GM19395 (cell line): Measurements from ENCODE around the gene EMP1.

Source experiments
- ATAC-seq: cut with Tn5 transposase; IDR thresholded peaks from one replicate; pipeline ENCODE4 v1.9.1; 2021; ENCODE audit warnings: mild to moderate bottlenecking, moderate library complexity; ENCODE audit not compliant: unreplicated experiment

The EMP1 gene, protein sequence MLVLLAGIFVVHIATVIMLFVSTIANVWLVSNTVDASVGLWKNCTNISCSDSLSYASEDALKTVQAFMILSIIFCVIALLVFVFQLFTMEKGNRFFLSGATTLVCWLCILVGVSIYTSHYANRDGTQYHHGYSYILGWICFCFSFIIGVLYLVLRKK

DNA sequence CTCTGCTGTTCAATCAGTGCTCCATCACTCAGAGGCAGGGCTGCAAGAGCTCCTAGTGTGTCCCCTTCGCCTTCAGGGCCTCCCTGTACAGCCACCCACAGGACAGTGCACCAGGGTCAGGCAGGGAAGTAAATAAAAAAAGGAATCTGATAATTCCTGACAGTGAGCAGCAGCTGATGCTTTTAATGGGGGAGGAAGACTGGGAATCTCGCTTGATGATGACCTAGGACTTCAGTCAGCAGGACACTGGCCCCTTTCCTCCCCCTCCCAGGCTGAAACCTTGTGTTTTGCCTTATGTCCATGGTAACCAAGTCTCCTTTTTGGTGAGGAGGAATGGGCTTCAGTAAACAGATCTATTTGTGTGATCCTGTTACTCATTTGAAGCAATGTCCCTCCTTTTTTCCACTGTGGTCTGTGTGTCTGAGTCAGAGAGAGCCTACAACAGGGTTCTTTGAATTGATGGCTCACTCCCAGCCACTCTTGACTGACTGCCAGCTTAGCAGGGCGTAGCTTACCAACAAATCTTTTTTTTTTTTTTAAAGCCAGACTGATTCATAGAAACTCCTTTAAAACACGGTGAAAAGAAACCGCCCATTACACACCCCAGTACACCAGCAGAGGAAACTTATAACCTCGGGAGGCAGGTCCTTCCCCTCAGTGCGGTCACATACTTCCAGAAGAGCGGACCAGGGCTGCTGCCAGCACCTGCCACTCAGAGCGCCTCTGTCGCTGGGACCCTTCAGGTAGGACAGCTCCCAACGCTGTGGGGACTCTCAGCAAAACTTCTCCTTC, at the start of gene EMP1:
EMP1 (plus strand) TSS at position 597 of the 792 bp plus-strand sequence. CDS start 14,785 bp downstream, outside the sequence.
- ATAC-seq = peak; percentile 87

DNA sequence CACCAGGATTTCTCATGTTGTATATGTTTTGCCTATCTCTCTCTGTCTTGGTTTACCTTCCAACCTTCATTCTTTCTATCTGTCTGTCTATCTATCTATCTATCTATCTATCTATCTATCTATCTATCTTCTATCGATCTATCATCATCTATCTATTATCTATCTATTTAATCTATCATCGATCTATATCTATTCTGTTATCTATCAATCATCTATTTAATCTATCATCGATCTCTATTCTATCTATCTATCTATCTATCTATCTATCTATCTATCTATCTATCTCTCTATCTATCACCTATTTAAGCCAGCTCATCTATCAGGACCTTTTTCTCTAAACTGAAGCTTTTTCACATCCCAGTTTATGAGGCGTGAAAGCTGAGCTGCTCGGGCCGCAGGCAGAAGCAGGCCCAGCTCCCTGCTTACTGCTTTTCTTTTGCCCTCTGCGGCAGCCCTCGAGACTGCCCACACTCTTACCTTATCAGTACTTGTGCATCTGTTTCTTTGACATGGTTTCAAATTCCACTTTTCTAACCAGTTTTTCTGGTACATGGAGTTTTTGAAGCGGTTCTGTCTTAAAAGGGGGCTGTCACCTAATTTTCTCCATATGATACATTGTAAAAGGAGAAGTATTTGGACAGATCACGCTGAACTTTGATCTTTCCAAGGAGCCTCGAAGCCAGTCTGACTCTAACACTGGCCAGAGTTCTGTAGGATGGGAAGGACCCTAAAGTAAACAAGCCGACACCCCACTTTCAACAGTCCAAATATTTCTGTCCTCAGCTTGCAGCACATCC, 48.6 kb upstream of the EMP1 start:
- ATAC-seq = no peak

DNA sequence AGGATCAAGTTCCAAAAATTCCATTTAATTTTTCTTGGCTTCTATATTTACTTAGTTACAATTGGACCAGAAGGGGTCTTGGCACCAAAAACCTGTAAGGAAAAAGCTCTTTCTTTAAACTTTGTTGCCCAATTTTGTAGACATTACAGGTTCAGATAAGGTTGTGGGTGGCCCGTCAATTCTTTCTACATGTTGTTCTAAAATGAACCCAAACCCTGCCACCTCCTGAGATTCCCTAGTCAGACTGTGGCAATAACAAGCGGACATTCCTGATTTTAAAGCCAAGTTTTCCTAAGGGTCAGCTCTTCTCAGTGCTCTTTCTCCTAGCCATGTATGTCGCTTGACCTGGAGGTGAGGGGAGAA, 48.1 kb upstream of the EMP1 start:
- ATAC-seq = no peak

DNA sequence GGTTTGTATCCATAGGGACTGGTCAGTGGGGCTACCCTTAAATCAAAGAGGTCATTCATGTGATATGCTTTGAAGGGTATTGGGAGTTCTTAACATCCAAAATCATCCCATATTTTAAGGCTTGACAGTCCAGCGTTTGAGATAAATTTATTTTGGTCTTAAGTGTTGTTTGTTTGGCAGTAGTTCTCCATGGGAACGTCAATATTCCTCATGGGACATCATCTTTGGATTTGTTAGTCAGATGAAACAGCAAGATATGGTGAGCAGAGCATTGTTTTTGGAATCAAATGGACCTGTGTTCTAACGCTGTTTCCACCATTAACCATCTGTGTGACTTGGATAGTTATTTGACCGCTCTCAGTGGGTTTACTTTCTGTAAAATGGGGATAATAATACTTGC, 47.1 kb upstream of the EMP1 start:
- ATAC-seq = no peak

DNA sequence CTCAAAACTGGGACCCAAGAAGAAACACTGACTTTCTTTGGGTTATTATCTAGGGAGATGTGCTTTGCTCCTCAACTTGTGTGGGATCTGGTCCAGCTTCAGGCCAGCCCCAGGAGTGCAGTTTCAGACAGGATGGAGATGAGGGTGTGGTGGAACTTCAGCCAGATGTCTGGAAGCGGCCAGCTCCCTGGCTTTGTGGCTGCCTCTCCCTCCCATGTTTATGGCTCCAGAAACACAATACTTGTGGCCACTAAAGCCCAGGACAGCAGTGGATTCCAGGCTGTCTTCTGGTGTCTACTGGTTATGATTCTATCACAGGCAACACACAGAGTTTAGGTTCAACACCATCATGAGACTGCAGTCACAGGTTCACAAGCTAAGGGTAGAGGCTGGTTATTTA, 44.2 kb upstream of the EMP1 start:
- ATAC-seq = no peak

DNA sequence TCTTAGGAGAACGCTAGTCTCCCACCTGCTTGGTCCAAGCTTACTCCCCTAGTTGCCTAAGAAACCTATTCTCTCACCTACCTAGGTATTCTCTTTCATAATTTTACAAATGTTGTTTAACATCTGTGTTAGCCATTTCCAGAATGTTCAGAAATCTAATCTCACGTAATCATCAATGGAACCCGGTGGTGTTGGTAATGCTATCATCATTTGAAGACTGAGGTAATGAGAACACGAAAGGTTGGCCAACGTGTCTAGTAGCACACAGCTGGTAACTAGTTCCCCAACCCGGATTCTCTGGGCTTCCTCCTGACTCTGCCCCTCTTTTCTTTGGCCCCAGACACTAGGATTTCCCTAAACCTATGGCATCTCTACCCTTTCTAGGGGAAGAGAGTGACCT, 43.8 kb upstream of the EMP1 start:
- ATAC-seq = no peak

DNA sequence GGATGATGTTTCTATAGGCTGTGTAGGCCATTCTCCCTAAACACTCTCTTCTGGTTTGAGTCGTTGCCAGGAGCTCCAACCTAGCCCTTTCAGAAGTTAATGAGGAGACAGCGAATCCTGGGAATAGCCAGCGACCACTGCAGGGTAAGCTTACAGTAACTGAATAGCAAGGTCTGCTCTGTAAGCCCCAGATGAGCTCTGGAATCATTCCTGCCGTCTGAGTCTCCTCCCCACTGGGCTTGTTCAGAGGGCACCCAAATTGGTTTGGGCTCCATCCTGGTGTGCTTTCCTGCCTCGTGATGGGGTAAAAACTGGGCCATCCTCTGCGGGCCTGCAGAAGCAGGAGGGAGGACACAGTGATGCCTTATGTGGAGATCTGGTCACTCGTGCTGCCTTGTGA, 43.3 kb upstream of the EMP1 start:
- no peak for ATAC-seq

DNA sequence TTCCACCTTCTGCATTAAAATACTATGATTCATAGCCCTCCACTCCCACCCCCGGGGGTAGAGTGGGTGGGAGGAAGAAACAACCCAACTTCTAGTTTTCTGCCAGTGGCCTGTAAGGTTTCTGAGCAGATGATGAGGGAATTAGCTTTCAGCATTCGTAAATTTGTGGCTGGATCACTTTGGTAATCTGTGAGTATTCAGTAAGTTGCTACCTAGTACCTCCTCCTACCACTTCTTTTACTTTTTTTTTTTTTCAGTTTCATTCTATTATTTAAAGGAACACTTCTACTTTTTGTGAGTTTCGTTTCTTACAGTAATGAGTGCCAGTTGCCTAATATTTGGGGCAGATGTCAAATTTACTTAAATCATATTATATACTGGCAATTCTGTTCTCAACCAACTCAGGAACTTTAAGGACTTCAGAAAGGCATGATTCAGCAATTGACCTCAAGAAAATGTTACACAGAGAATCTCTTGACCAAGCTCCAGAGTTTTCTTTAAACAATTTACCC, 42.4 kb upstream of the EMP1 start:
- no peak for ATAC-seq

DNA sequence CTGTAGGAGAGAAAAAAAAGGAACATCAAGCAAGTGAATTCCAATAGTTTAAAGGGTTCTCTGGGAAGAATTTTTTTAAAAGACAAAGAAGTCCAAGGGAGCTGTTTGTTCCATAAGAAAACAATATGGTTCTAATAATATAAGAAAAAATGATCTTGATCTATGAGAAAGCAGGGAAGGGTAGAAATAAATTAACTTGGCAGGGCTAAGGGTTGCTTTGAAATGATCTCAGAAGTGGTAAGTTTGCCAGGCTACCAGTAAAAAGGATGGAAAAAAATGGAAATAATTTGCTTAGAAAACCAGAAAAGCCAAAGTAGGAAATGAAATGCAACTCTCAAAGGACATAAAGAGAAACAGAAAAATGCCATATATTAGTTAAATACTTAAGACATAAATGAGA, 41.7 kb upstream of the EMP1 start:
- no peak for ATAC-seq

DNA sequence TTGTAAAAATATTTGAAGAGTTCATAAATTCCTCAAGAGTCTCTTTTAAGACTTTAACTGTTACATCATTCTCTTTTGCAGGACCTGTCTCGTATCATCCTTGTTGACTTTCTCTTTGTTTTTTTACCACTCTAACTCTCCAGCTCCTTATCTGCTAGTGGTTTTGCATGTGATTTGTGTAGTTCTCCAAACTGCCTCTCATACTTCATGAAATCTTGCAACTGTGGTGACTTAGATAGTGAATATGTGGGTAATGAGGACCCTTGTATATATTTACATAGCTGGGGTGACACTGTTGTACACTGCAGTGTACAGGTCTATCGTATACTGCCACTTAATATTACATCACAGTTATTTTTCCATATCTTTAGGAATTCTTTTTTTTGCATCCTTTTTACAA, 40.2 kb upstream of the EMP1 start:
- ATAC-seq = no peak

DNA sequence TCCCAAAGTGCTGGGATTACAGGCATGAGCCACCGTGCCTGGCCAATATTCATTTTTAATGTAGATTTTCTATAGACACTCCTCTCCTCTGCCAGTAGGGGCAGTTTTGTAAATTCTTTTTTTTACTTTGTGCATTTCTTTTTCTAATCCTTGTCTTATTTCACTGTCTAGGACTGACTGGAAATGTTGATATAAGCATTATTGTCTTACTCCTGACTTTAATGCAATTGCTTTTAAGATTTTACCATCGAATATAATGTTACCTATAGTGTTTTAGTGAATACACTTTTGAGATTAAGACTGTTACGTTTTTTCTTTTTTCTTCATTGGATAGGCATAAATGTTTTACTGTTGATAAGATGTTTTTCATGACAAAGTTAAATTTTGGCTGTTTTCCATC, 35.4 kb upstream of the EMP1 start:
- no peak for ATAC-seq

DNA sequence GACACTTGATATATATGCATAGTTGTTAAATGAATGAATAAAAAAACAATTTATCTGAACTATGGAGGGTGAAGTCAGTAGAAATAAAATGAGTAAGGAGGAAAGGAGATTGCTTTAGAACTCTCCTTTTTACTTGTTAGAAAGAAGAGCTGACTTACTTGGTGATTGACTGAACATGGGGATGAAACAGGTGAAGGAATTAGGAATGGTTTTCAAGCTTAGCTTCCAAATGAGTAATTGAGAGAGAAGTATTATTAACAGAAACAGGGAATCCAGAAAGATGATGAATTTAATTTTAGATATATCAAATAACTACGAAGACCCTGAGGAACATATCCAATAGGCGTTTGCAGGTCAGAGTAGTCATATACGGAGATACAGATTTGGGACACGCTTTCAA, 33.6 kb upstream of the EMP1 start:
- no peak for ATAC-seq

DNA sequence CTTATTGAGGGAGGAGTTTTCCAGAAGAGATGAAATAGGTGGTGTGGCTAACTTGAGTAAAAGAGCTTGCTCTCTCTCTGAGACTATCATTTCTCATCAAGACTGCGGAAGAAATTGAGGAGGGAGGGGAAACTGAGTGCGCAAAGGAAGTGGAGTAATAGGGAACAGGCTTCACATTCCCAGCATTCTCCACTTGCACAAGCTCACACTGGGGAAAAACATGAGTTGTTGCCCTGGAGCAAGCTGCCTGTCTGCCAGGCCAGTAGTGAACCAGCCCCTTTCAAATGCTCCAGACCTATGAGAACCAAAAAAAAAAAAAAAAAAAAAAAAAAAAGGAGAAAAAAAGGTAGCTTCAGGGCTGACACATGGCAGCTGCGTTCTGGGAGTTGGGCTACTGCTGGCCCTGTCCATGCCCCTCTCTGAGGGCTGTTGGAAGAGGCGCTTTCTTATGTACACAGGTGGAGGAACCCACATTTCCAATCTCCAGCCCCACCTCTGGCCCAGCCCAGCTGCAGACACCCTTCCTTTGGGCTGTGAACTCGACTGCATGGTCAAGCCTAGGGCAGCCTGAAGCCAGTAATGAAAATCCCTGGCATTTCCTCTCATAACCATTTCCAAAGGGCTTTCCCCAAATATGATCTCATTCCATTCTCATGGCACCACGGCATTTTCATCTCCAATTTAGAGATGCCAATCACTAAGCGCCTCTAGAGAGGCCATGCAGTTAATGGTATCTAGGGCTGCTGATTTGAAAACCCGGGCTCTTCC, 32.5 kb upstream of the EMP1 start:
- ATAC-seq = no peak

DNA sequence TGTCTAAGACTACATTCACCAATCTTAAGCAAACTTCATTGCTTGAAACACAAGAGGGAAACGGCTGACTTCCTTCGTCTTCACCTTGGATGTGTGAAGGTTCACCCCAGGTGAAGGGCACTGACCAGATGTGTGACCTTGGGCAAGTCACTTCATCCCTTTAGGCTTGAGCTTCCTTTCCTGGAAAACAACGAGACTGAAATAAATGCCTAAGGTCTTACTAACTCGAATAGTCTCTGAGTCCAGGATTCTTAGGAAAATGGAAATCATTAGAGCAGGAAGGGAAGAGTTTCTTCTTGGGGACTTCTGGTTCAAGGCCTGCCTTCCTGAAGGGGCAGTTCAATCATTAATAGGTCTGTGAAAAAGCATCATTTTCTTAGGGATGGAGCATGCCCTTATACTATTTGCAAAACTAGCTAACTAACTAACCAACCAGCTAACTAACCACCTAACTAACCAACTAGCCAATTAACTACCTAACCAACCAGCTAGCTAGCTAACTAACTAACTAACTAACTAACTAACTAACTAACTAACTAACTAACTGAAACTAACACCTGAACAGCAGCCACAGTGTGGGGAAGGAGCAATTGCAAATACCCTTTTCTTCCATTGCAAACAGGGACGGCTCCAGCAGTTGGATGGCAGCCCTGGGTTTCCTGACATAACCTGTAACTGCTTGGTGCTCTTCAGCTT, 31.5 kb upstream of the EMP1 start:
- no peak for ATAC-seq

DNA sequence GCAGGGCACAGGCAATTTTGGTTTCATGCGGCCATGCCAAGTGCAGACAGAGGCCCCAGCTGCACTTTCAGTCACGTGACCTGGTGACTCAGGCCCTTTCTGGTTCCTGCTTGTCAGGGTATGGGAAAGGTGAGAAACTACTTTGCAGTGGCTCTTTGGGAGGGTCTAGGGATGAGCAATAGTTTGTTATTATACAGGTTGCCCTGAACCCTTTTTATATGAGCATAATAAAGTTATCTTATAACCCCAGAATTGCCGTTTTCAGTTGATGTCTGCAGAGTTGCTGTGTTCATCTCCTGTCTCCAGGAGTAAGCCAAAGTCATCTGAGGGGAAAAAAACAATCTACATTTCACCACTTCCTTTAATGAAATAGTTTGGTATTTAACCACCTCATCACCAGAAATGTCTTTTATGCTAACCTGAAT, 30.9 kb upstream of the EMP1 start:
- peak; percentile 76 for ATAC-seq

DNA sequence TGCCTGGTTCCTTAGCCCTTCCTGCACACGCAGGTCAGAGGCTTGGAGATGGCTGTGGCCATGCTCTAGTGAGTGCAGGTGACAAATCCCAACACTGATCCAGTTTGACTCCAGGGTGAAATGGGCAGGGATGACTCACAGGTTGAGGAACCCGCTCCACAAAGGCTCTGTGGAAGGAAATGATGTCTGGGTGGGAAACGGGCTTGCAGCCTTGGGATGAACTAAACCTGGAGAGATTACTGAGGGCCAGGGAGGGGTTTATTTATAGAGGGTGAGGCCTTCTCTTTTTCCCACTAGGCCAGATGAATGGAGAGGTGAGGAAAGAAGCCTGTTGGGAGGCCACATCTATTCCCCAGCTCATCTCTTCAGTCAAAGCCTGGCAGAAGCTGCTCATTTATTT, 29.3 kb upstream of the EMP1 start:
- no peak for ATAC-seq

DNA sequence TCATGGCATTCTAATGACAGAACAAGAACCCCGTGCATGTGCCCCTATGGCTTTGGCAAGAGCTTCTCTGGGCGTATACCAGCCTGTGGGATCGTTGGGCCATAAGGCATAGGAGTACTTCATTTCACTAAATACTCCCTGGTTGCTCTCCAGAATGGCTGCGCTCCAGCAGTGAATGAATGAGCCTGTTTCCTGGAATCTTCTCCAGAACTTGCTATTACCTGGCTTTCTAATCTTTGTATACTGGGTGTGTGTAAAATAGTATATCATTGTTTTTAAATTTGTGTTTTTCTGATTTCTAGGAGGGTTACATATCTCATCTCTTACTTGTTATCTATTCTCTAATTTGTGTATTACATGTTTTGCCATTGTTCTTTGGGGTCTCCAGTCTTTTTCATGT, 28.6 kb upstream of the EMP1 start:
- no peak for ATAC-seq

DNA sequence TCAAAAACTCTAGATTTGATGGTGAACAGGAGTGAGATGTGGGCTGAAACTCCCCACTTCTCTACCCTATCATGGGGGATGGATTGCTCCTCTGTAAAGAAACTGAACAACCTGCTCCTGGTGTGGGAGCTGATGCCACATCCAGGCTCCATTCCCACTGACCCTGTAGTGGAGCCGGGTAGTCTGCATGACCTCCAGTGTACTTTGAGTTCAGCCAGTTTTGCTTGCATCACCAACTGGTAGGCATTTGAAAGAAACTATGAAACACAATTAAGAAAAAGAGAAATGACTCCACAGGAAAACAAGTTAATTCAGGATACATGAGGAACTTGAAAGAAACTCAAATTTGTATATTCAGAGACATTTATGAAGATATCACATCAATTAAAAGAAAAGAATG, 27.3 kb upstream of the EMP1 start:
- no peak for ATAC-seq

DNA sequence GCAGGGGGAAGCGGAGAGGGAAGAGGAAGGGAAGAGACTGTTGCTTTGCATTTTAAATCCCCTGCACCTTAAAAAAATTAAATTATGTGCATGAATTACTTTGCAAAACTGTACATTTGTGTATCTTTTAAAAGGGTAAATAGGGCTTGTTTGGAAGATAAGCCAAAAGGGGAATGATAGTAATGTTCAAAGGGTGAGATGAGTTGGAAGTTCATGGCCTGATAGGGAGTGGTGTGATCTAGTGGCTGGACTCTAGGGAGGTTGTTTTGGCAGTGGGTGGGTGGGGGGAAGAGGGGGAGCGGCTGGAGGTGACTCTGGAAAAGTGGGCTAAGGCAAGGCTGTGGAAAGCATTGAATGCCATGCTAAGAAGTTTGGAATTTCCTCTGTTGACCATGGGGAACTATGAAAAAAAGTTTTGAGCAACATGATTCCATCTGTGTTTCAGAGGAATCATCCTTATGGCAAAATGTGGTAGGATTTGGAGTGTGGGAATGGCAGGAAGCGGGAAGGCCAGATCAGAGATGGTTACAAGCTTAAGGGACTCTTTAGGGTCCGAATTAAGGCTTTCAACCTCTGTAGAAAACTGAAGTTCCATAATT, 25.5 kb upstream of the EMP1 start:
- no peak for ATAC-seq
